BLaER1 treated with 17β-estradiol and CSF1 and Interleukin-3, amounts not matched to agents 10 nM and 100 nM (cell line): ENCODE measurements around the gene ALDOC.

Source experiments
- H3K27ac ChIP-seq, 11 experiments: shearing (Covaris generic); formaldehyde crosslinking; 2 replicates each; pipeline ENCODE4 v1.8.1; 2022
- H3K27me3 ChIP-seq, 11 experiments: shearing (Covaris generic); formaldehyde crosslinking; 2 replicates each; pipeline ENCODE4 v1.8.1; 2022
- H3K36me3 ChIP-seq, 11 experiments: shearing (Covaris generic); formaldehyde crosslinking; 2 replicates each; pipeline ENCODE4 v1.8.1; 2022
- H3K4me1 ChIP-seq, 10 experiments: shearing (Covaris generic); formaldehyde crosslinking; 2 replicates each; pipeline ENCODE4 v1.8.1; 2022
- H3K4me2 ChIP-seq, 11 experiments: shearing (Covaris generic); formaldehyde crosslinking; 2 replicates each; pipeline ENCODE4 v1.8.1; 2022
- H3K4me3 ChIP-seq, 10 experiments: shearing (Covaris generic); formaldehyde crosslinking; 2 replicates each; pipeline ENCODE4 v1.8.1; 2022
- H3K9ac ChIP-seq, 11 experiments: shearing (Covaris generic); formaldehyde crosslinking; 2 replicates each; pipeline ENCODE4 v1.8.1; 2022
- H3K9me3 ChIP-seq, 11 experiments: shearing (Covaris generic); formaldehyde crosslinking; replicated peaks in 1 of 11; 2 replicates each; pipeline ENCODE4 v1.8.1; 2022
- H4K20me1 ChIP-seq, 11 experiments: shearing (Covaris generic); formaldehyde crosslinking; 2 replicates each; pipeline ENCODE4 v1.8.1; 2022
- Cebpa-rat ChIP-seq, 11 experiments: shearing (Covaris generic); IDR thresholded peaks; 2 replicates each; pipeline ENCODE4 v1.8.1; 2022

The ALDOC gene

GRCh38 chr17:28528327-28529012 is 48.2 kb downstream of the ALDOC start:
- no peak overlapping the region for H3K4me3 ChIP-seq
- no peaks in the 10 kb centered on the region for H3K9me3 ChIP-seq
- H3K27ac ChIP-seq, result no peak overlapping the region
- H3K36me3 ChIP-seq, result no peaks in the 10 kb centered on the region
- TF ChIP-seq Cebpa-rat (IDR thresholded peaks at IDR 0.05), result no peak
- no peaks in the 10 kb centered on the region; a peak in 1 of 22 replicates for H4K20me1 ChIP-seq
- no peaks in the 10 kb centered on the region for H3K27me3 ChIP-seq
- H3K4me2 ChIP-seq, result peak overlapping the region in 6 of 11 experiments; percentile 7 to 30 (median 18); a peak in 6 of 22 replicates
- H3K9ac ChIP-seq, result no peak overlapping the region
- peaks cover 15 to 42% (median 28%) of the 10 kb centered on the region in 10 experiments for H3K4me1 ChIP-seq

- no peaks in the 10 kb centered on the region; a peak in 1 of 22 replicates for H4K20me1 ChIP-seq
- TF ChIP-seq Cebpa-rat (IDR thresholded peaks at IDR 0.05), result no peak
Observed at GRCh38 chr17:28527859-28528258, 48.8 kb downstream of the ALDOC start.

GRCh38 chr17:28527181-28527681 is 49.5 kb downstream of the ALDOC start:
- Histone ChIP-seq H3K9ac (no peak overlapping the region), H3K4me2 (peak overlapping the region in 5 of 11 experiments; percentile 7 to 32 (median 16); a peak in 3 of 22 replicates), H3K36me3 (no peaks in the 10 kb centered on the region), H3K4me1 (peaks cover 5 to 32% (median 28%) of the 10 kb centered on the region in 10 experiments; a peak in 17 of 20 replicates), H4K20me1 (no peaks in the 10 kb centered on the region; a peak in 1 of 22 replicates), H3K27ac (0 out of 22 replicates have a peak overlapping the region, but pooled peaks of 1 of the 11 experiments have one; percentile 7), H3K4me3 (no peak overlapping the region), H3K27me3 (no peaks in the 10 kb centered on the region), H3K9me3 (no peaks in the 10 kb centered on the region)
- TF ChIP-seq Cebpa-rat (IDR thresholded peaks at IDR 0.05), result no peak

More at GRCh38 chr17:28527859-28528258, 48.8 kb downstream of the ALDOC start:
- H3K27ac ChIP-seq, result no peak overlapping the region
- H3K36me3 ChIP-seq, result no peaks in the 10 kb centered on the region
- H3K4me2 ChIP-seq, result no peak overlapping the region
- no peaks in the 10 kb centered on the region for H3K9me3 ChIP-seq
- peaks cover 11 to 35% (median 28%) of the 10 kb centered on the region in 10 experiments for H3K4me1 ChIP-seq
- no peaks in the 10 kb centered on the region for H3K27me3 ChIP-seq
- H3K9ac ChIP-seq, result no peak overlapping the region
- H3K4me3 ChIP-seq, result no peak overlapping the region

- Histone ChIP-seq H3K36me3 (no peaks in the 10 kb centered on the region), H3K9me3 (no peaks in the 10 kb centered on the region), H3K4me1 (peaks cover 5 to 41% (median 34%) of the 10 kb centered on the region in 10 experiments; a peak in 18 of 20 replicates), H3K4me3 (no peak overlapping the region), H3K4me2 (peak overlapping the region in 2 of 11 experiments; percentile 8 to 16; a peak in 1 of 22 replicates), H3K27ac (no peak overlapping the region), H4K20me1 (no peaks in the 10 kb centered on the region; a peak in 1 of 22 replicates), H3K27me3 (no peaks in the 10 kb centered on the region), H3K9ac (no peak overlapping the region)
- TF ChIP-seq Cebpa-rat (IDR thresholded peaks at IDR 0.05), result no peak
Observed at GRCh38 chr17:28526381-28526780, 50.3 kb downstream of the ALDOC start.

- no peaks in the 10 kb centered on the region; a peak in 1 of 22 replicates for H4K20me1 ChIP-seq
- peaks cover 7 to 56% (median 50%) of the 10 kb centered on the region in 10 experiments for H3K4me1 ChIP-seq
- H3K9me3 ChIP-seq, result no peaks in the 10 kb centered on the region
- no peaks in the 10 kb centered on the region for H3K27me3 ChIP-seq
- no peak overlapping the region for H3K4me3 ChIP-seq
- H3K36me3 ChIP-seq, result no peaks in the 10 kb centered on the region
- H3K9ac ChIP-seq, result no peak overlapping the region
- TF ChIP-seq Cebpa-rat (IDR thresholded peaks at IDR 0.05), result no peak
- H3K27ac ChIP-seq, result no peak overlapping the region
- no peak overlapping the region for H3K4me2 ChIP-seq
Observed at GRCh38 chr17:28524476-28525424, 51.9 kb downstream of the ALDOC start.

- H3K4me2 ChIP-seq, result no peak overlapping the region
- H3K4me1 ChIP-seq, result peaks cover 16 to 56% (median 50%) of the 10 kb centered on the region in 10 experiments
- no peaks in the 10 kb centered on the region for H3K27me3 ChIP-seq
- TF ChIP-seq Cebpa-rat (IDR thresholded peaks at IDR 0.05), result no peak
- H3K36me3 ChIP-seq, result no peaks in the 10 kb centered on the region
- H4K20me1 ChIP-seq, result no peaks in the 10 kb centered on the region
- H3K27ac ChIP-seq, result no peak overlapping the region
- no peak overlapping the region for H3K4me3 ChIP-seq
- no peaks in the 10 kb centered on the region for H3K9me3 ChIP-seq
- H3K9ac ChIP-seq, result no peak overlapping the region
Observed at GRCh38 chr17:28523876-28524275, 52.8 kb downstream of the ALDOC start.

- Histone ChIP-seq H3K36me3 (no peaks in the 10 kb centered on the region), H3K9me3 (no peaks in the 10 kb centered on the region), H4K20me1 (no peaks in the 10 kb centered on the region), H3K27me3 (no peaks in the 10 kb centered on the region), H3K4me3 (no peak overlapping the region), H3K4me1 (peaks cover 21 to 56% (median 51%) of the 10 kb centered on the region in 10 experiments), H3K27ac (no peak overlapping the region), H3K9ac (no peak overlapping the region), H3K4me2 (no peak overlapping the region)
- no peak for TF ChIP-seq Cebpa-rat (IDR thresholded peaks at IDR 0.05)
Observed at GRCh38 chr17:28523186-28523585, 53.5 kb downstream of the ALDOC start.
